Heart right ventricle (tissue), 16 donors: ENCODE data around the gene SRC. TPM values are rescaled to one million over a fixed set of nuclear protein-coding genes. Genes with fewer than 3 reads are reported as not detected.

Experiments
- ATAC-seq, 8 donors: fragments of 200-7000 bp; cut with Tn5 transposase; one replicate each; pipeline ENCODE4 v1.9.1; 2020; ENCODE audit warnings: mild to moderate bottlenecking in 8 of 8, moderate library complexity in 8 of 8, moderate number of reproducible peaks in 1 of 8
- DNase-seq, 2 donors: peaks; one replicate each; pipeline ENCODE4 v3.0.0-alpha.2; 2020
- H3K27ac ChIP-seq, 10 donors: fragments of 200-600 bp; sonication (generic) in 2 of 10; one replicate each; pipeline versions ENCODE4 v1.5.0 to v1.8.0; 2020 to 2022; ENCODE audit warnings: mild to moderate bottlenecking in 3 of 10
- H3K27me3 ChIP-seq, 7 donors: fragments of 200-600 bp; one replicate each; pipeline ENCODE4 v1.8.0; 2021 to 2022; ENCODE audit warnings: mild to moderate bottlenecking in 2 of 7
- H3K36me3 ChIP-seq, 9 donors: fragments of 200-600 bp; sonication (generic) in 1 of 9; one replicate each; pipeline versions ENCODE4 v1.5.0 to v1.8.0; 2020 to 2022; ENCODE audit warnings: mild to moderate bottlenecking in 2 of 9
- H3K4me1 ChIP-seq, 9 donors: fragments of 200-600 bp; sonication (generic) in 1 of 9; one replicate each; pipeline versions ENCODE4 v1.5.0 to v1.8.0; 2020 to 2022; ENCODE audit warnings: mild to moderate bottlenecking in 4 of 9
- H3K4me3 ChIP-seq, 10 donors: fragments of 200-600 bp; sonication (generic) in 2 of 10; one replicate each; pipeline versions ENCODE4 v1.5.0 to v1.8.0; 2020 to 2022; ENCODE audit warnings: mild to moderate bottlenecking in 7 of 10, moderate library complexity in 2 of 10
- H3K9me3 ChIP-seq, 11 donors: fragments of 200-600 bp in 10 of 11; sonication (generic) in 2 of 11; one replicate each; pipeline versions ENCODE4 v1.5.0 to v1.8.0; 2013 to 2022; ENCODE audit warnings: mild to moderate bottlenecking in 2 of 11, control low read depth in 1 of 11, moderate library complexity in 1 of 11
- WGBS, 2 donors: extraction: QIAGEN DNeasy Blood & Tissue Kit; methylation state at CpG; one replicate each; pipeline ENCODE4 v1.1.7; 2013; ENCODE audit warnings: inconsistent platforms in 1 of 2; 5-methylcytosine and 5-hydroxymethylcytosine counted together
- intact Hi-C, 10 donors: fragments of 100-400 bp; cut with DNase I; formaldehyde crosslinking; loops; one replicate each; pipeline versions ENCODE4 v1.11.1 to v1.14.2; 2022
- polyA plus RNA-seq, 2 donors: library from polyadenylated mRNA; stranded (reverse); fragments of 200-250 nt; gene quantifications; one replicate each; pipeline ENCODE4 v1.2.3, GENCODE V29; 2013
- total RNA-seq, 10 donors: library from RNA; stranded (reverse); fragmentation: NEBNext Ultra II Directional in 3 of 10; extraction: Animal tissue kit (Norgen Biotek cat#: 25700) in 3 of 10; gene quantifications; one replicate each; pipeline versions ENCODE4 v1.2.1 to v1.2.4, GENCODE V29; 2021 to 2023
- TF ChIP-seq, protein P1 (sequence below), 9 donors: fragments of 200-600 bp; sonication (generic) in 2 of 9; IDR thresholded peaks; one replicate each; pipeline versions ENCODE4 v1.5.0 to v1.8.0; 2021 to 2022; ENCODE audit warnings: antibody characterized with exemption in 9 of 9, mild to moderate bottlenecking in 5 of 9, moderate library complexity in 1 of 9
- donor health status: Arrhythmogenic right ventricular cardiomyopathy.
- donor health status: ischemic (EF 13 %, LVEDD 7.1; RV severe dilation, severe dysfunction).
- donor health status: healthy with polysubstance abuse.
- donor health status: DM: no; HTN: yes; CAD: no.
- donor health status: DM: no; HTN: no; CAD: no.
- donor health status: ischemic (EF 25% LVEDD 6.9; RV normal size, moderate dysfunction).
- donor health status: ischemic (EF 25% LVEDD 5.7; RV mildly dilated, moderate dysfunction).
- donor health status: healthy.
- donor health status: DM: yes; HTN: yes; CAD: no.
- donor health status: Ischemic cardiomyopathy.
- donor health status: ischemic (EF 35%, LVEDD 5.7; RV mildly dilated, moderate dysfunction).
- donor health status: nonischemic (EF 11% LVEDD 7.7; RV severe dilation, severe dysfunction).
- donor health status: DM: yes; HTN: yes; CAD: no.
- donor health status: PGD.
- donor health status: ischemic (EF 29% LVEDD 5.4; RV normal size, mild dysfunction).
- donor health status: nonischemic (EF 23%, LVEDD 6.1; RV moderate dilation, normal function).

The SRC gene
- total and polyA plus RNA-seq, 12 donors, result 1.9 to 10.8 (median 4.2) TPM

DNA sequence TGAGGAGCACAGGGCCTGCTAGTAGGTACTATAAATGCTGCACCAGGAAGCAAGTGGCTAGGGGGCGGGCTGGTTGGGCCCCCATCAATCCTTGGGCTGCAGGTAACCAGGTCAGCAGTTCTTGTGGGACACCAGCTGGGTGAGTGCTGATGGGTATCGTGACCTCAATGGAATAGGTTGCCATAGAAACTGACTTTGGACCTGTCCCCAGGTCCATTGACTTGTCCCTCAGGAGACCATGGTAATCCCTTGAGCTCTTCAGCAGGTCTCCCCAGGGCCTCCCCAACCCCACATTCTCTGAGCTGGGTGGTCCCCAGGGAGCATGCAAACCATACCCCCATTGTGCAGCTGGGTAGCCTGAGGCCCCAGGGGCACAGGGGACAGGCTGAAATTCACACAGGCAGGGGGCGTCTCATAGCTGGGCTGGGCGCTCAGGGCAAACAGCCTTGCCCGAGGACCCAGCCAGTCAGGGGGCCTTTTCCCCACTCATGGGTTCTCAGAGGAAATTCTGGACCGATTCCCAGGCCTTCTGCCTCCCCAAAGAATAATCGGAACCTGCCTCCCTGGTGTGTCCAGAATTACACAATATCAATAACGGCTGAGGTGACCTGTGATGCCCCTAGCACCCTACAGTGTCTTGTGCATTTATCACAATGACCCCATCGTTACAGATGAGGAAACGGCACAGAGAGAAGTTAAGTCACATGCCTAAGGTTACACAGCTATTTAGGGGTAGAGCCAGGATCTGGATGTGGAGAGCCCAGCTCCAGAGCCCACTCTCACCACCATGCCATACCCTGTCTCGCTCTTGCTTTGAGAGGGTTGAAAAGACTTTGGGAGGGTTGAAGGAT, 35.9 kb downstream of the SRC start:
- H3K36me3 ChIP-seq, result peaks cover 0 to 11% (median 0%) of the 10 kb centered on the region in 9 donors
- intact Hi-C loops, result loop anchor here in 9 of 10 donors (5.0 to 10.0 kb wide), 9 partner anchors 105 to 187 kb away; partner anchors contain the start of gene BLCAP (in 1 of the 9)
- TF ChIP-seq, protein P1, sequence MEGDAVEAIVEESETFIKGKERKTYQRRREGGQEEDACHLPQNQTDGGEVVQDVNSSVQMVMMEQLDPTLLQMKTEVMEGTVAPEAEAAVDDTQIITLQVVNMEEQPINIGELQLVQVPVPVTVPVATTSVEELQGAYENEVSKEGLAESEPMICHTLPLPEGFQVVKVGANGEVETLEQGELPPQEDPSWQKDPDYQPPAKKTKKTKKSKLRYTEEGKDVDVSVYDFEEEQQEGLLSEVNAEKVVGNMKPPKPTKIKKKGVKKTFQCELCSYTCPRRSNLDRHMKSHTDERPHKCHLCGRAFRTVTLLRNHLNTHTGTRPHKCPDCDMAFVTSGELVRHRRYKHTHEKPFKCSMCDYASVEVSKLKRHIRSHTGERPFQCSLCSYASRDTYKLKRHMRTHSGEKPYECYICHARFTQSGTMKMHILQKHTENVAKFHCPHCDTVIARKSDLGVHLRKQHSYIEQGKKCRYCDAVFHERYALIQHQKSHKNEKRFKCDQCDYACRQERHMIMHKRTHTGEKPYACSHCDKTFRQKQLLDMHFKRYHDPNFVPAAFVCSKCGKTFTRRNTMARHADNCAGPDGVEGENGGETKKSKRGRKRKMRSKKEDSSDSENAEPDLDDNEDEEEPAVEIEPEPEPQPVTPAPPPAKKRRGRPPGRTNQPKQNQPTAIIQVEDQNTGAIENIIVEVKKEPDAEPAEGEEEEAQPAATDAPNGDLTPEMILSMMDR (IDR thresholded peaks at IDR 0.05), result no peak
- no peaks in the 10 kb centered on the region for H3K27me3 ChIP-seq
- peaks cover 0 to 38% (median 5%) of the 10 kb centered on the region in 9 donors for H3K4me1 ChIP-seq
- H3K9me3 ChIP-seq, result no peaks in the 10 kb centered on the region
- H3K4me3 ChIP-seq, result no peak overlapping the region
- no peak overlapping the region for H3K27ac ChIP-seq
- 80 to 86% methylated on average over 11 of the region's 11 CpGs for WGBS, 2 donors
- ATAC-seq, result no peak
- no peak for DNase-seq

DNA sequence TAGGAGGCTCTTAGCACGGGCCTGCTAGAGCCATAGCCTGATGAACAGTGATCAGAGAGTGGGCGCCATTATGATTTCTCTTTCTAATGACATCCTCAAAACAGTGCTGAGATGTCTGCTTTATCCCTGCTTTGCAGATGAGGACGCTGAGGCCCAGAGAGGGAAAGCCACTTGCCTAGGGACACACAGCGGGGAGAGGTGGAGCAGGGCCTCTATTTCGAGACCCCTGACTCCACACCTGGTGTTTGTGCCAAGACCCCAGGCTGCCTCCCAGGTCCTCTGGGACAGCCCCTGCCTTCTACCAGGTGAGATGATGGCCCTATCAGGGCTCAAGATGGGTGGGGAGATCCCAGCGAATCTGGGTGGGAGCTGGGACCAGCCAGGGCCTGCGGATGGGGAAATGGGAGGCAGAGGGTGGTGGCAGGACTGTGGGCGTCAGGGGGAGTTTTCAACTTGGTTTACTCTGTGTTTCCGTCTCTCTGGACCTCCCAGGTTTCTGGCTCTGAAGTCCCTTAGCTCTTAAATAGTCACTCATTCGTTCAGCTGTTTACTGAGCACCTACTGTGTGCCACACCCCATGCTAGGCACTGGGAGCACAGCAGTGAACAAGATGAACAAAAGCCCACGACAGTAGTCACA, 36.7 kb downstream of the SRC start:
- TF ChIP-seq, protein P1 (IDR thresholded peaks at IDR 0.05), result no peak
- Histone ChIP-seq H3K27ac (no peak overlapping the region), H3K36me3 (peaks cover 0 to 18% (median 0%) of the 10 kb centered on the region in 9 donors), H3K4me3 (no peak overlapping the region), H3K27me3 (no peaks in the 10 kb centered on the region), H3K9me3 (no peaks in the 10 kb centered on the region), H3K4me1 (peaks cover 0 to 37% (median 5%) of the 10 kb centered on the region in 9 donors)
- no peak for DNase-seq
- no peak for ATAC-seq
- intact Hi-C loops, result loop anchor here in 9 of 10 donors (5.0 to 10.0 kb wide), 9 partner anchors 105 to 188 kb away; partner anchors contain the start of gene BLCAP (in 1 of the 9)
- WGBS, 2 donors, result 91% methylated on average over 11 of the region's 11 CpGs

DNA sequence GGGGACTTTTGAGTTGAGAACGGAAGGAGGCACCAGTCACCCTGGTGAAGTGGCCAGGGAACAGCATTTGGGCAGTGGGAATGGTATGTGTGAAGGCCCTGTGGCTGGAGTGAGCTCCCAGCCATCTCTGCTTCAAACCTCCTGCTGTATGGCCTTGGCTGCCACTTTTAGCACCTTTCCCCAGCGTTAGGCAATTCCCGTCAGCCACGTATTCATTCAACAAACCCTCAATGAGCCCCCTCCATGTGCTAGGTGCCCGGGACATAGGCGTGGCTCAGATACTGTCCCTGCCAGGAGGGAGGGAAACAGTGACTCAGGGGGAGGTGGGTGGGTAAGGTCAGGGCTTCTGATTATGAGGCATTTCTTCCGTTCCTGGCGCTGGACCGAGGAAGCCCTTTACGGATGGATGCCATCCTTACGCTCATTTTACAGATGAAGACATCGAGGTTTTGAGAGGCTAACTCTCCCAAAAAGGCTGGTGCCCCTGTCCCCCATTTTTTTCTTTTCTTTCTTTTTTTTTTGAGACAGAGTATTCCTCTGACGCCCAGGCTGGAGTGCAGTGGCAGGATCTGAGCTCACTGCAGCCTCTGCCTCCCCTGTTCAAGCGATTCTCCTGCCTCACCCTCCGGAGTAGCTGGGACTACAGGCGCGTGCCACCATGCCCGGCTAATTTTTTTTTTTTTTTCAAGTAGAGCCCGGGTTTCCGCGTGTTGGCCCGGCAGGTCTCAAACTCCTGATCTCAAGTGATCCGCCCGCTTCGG, 37.5 kb downstream of the SRC start:
- peak overlapping the region in 1 of 10 donors; percentile 74 for H3K27ac ChIP-seq
- H3K4me1 ChIP-seq, result peaks cover 0 to 31% (median 5%) of the 10 kb centered on the region in 9 donors
- peaks cover 0 to 22% (median 0%) of the 10 kb centered on the region in 9 donors for H3K36me3 ChIP-seq
- H3K4me3 ChIP-seq, result peak overlapping the region in 4 of 10 donors; percentile 56 to 59 (median 58)
- H3K9me3 ChIP-seq, result no peaks in the 10 kb centered on the region
- DNase-seq (no peak), ATAC-seq (no peak)
- TF ChIP-seq, protein P1 (IDR thresholded peaks at IDR 0.05), result no peak
- intact Hi-C loops, result loop anchor here in 9 of 10 donors (5.0 to 10.0 kb wide), 9 partner anchors 106 to 189 kb away; partner anchors contain the start of gene BLCAP (in 1 of the 9)
- H3K27me3 ChIP-seq, result no peaks in the 10 kb centered on the region
- WGBS, 2 donors, result 85 to 91% methylated on average over 25 of the region's 25 CpGs
